ENCODE results near the gene CCDC146. TPM values are rescaled to one million over a fixed set of nuclear protein-coding genes. Genes with fewer than 3 reads are reported as not detected.

Gene CCDC146
- total RNA-seq, 1 experiment from 2014 or later: 0.70 TPM

DNA sequence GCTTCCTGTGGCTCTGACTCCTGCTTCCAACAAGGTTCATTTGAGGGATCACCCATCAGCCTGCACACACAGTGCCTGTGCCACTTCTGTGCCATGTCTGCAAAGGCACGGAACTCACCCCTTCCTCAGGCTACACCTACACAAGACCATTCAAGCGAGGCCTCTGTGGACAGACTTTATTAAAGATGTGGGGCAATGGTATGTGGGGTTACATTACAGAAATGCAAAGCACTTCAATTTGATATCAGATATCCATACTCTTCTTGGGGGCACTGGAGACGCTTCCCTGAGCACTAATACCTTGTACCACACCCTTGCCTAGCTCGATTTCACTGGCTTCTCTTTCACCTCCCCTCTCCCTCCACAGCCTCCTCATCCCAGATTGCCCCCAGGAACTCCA, 161.6 kb downstream of the CCDC146 start:
- DNase-seq (ENCODE audit: low spot score): no peak

DNA sequence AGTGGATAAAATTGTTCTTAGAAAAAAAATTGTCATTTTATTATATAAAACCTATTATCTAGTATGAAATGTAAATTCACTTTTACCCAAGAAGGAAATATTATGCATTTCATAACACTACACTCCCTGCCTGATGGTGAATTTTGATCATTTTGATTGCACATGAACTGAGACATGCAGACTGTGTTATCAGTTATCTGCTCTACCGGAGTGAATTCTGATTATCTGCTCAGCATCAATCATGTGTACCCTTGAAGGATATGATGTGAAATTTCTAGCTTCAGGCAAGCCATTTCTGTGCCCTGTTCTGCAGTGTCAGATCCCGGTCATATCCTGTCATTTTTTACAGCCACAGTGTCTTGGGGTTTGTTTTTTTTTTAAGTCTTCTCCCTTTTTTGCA, 162.2 kb downstream of the CCDC146 start:
- DNase-seq (ENCODE audit: low spot score): no peak

DNA sequence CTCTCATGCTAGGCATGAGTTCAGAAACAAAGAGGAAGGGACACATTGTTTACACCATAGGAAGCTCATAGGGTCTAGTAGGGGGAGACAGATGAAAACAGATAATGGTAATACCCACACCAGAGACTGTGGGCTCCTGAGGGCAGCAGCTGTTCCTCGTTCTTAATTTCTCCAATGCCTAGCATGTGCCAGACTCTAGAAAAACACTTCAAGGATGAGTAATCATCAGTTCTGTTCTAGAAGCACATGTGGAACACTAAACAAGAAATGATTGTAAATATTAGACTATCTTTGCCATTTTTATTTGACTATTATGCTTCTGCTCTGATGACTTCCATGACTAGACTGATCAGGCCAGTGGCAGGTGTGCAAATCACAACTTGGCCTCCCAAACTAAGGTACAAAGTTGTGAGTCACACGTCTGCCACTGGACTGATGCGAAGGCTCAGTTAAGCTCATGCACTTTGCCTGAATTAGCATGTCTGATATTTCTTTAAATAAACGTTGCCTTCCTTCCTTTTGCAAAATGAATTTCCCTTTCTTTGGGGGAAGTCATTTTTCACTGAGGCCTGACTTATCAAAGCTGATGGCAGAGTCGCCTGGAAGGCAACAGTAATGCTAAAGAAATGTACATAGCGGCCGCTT, 166.4 kb downstream of the CCDC146 start:
- no peak for DNase-seq (ENCODE audit: low spot score)

DNA sequence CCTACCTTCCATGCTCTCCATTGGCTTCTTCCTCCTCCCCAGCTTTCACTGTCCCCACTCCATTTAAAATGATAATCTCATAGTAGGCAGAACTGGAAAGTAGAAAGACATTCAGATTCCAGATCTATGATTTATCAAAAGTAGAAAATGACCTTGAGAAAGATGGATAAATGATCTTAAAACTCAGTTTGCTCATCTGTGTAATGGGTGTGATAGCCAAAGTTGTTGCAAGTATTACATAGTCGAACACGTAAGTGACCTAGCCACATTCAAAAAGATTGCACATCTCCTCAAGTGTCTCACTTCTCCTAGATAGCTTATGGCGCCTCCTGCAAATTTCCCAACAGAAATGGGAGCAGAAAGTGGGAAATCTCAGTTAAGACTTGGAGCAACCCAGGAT, 167.0 kb downstream of the CCDC146 start:
- DNase-seq (ENCODE audit: low spot score): no peak

DNA sequence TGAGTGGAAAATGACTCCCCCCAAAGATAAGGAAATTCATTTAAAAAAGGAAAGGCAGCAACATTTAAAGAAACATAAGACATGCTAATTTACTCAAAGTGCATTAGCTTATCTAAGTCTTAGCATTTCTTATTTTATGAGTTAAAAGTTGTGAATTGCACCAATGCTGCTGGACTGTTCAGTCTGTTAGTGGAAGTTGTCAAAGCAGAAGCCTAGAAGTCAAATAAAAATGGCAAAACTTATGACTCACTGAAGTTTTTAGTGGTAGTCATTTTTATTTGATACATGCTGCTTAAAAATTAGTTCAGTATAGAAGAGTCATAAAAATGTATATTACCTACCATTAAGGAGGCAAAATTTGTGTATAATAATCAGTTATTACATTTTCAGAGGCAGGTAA, 168.0 kb downstream of the CCDC146 start:
- no peak for DNase-seq (ENCODE audit: low spot score)

DNA sequence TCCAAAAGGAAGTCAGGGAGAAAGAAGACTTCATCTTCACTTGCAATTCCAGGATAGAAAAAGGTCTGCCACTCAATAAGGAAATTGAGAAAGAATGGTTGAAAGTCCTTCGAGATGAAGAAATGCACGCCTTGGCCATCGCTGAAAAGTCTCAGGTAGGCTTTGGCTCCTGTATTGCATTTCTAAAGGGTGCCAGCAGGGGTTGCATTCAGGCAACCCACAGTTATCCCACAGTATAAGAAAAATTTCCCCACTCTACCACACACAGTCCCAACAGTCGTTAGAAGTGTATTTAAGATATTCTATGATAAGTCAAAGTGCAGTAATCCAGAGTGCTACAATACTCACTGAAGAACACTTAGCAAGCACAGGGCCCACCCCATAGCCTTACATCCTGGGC, 170.6 kb downstream of the CCDC146 start:
- DNase-seq (ENCODE audit: low spot score): no peak

DNA sequence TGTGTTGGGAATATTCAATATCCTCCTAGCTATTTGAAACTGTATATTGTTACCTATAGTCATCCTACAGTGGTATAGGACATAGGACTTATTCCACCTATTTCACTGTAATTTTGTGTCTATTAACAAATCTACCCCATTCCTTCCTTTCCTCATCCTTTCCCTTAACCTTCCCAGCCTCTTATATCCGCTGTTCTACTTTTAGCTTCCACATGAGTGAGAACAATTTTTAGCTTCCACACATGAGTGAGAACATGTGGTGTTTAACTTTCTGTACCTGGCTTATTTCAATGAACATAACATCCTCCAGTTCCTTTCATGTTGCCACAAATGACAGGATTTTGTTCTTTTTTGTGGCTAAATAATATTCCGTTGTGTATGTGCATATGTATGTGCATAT, 173.1 kb downstream of the CCDC146 start:
- DNase-seq (ENCODE audit: low spot score): no peak

DNA sequence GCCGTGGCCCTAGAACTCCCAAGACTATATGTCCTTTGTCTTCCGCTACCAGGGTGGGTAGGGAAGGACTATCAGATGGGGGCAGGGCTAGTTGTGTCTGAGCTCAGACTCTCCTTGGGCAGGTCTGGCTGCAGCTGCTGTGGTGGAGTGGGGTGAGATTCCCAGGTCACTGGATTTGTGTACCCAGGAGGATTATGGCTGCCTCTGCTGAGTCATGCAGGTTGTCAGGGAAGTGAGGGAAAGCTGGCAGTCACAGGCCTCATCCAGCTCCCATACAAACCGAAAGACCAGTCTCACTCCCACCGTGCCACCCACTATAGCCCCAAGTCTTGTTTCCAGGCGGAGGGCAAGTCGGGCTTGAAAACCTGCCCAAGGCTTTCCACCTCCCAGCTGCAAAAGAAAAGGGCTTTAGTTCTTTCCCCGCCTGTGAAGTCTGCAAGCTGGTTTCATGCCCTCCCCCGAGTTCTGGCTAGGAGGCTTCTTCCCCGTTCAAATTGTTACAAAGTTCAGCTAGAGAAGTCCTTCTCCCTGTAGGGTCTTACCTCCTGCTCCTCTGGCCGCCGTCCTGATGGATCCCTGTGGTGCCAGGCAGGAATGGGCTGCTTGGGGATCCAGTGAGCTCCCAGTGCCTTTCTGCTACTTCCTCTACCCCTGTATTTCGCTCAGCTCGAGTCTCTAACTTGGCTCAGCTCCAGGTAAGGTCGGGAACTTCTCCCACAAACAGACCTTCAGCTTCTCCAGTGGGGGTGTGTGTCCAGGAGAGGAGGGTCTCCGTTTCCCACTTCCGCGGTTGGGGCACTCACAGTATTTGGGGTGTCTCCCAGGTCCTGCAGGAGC, 184.0 kb downstream of the CCDC146 start:
- DNase-seq (ENCODE audit: low spot score): no peak

DNA sequence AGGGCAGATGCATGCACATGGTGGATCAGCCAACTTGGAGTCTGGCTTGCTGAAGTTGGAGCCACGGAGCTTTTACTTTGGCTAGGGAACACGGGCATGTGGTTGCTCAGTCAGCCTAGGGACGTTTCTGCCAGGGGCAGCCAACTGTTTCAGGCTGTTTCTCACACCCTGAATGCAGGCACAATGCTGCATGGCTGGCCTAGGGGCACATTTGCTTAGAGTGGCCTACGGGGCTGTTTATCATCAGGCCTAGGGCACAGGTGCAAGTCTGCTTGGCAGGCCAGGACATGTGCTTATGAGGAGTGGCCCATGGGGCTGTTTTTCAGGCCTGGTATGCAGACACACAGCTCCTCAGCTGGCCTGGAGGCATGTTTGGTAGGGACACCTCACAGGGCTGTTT, 186.4 kb downstream of the CCDC146 start:
- DNase-seq (ENCODE audit: low spot score): no peak

DNA sequence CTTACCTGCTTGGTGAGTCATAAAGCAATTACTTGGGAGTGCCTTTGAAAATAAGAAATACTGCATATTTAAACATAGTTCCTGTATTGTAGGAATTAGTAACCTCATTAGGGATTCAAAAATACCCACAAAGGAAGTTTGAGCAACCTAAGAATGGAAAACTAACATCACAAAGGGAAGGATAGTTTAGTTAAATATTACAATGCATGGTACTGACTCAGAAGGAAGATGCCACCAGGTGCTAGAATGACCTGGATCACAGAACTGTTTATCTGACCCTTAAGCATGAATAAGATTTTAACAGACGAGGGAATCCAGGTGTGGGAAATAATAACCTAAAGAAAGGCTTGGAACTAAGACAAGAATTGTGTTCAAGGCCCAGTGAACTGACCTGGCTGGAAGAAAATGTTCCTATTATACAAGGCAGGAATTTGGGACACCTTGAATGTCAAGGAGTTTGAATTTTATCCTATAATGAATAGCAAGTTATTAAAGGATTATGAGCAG, 187.4 kb downstream of the CCDC146 start:
- DNase-seq (ENCODE audit: low spot score): no peak

DNA sequence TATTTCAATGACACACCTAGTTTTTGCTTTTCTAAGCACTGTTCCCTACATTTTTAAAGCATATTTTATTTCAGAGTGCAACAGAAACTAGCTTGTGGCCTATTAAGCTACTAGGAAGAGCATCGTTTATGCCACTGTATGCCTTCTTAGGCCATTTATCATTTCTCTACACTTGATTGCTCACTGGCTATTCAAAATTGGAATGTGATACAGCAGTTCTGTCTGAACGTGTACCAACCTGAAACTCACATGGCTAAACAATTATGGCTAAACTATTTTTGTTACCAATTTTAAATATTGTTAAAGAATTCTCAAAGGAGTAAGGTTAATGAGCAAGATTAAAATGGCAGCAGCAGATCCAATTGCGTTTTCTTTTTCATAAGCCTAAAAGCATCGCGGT, 188.6 kb downstream of the CCDC146 start:
- DNase-seq (ENCODE audit: low spot score): no peak

DNA sequence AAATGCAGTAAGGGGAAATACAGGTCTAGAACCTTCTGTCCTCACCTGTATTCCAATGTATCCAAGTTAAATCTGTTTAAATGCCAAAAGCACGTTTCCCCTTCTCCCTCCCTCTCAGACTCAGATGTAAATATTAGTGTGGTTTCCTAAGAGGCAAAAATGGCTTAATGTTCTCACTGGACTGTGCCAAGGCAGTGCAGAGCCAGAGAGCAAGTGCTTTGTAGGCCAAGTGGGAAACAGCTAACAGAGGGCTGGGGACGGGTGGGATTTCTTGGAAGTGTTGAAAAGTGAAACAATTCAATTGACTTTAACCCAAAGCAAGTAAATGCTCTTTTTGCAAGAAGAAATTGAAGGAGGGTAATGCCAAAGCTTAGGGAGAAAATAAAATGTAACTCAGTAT, 190.7 kb downstream of the CCDC146 start:
- no peak for DNase-seq (ENCODE audit: low spot score)

DNA sequence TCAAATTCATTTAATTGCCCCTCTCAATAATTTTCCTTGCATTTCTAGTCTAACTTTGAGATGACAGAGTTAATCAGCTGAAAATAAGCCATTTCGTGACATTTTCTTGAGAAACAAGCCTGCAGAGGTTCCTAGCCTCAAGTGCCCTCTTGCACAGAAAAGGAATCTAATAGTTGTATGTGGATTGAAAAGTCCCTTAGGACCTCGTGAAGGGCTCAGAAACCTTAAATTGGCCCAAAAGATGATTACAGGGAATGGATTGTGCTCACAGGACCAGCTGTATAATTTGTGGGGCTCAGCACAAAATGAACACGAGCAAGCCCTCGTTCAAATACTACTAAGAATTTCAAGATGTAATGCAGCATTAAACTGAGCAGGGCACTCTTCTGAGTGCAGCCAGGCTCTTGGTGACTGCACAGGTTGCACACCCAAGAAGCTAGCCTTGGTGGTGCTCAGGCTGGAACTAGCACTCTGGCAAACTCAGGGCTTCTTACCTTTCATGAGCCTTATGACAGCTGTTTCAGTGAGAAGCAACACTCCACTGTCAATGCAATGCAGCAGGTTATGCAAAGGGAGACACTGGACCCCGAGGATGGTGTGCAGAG, 191.6 kb downstream of the CCDC146 start:
- DNase-seq (ENCODE audit: low spot score): no peak

DNA sequence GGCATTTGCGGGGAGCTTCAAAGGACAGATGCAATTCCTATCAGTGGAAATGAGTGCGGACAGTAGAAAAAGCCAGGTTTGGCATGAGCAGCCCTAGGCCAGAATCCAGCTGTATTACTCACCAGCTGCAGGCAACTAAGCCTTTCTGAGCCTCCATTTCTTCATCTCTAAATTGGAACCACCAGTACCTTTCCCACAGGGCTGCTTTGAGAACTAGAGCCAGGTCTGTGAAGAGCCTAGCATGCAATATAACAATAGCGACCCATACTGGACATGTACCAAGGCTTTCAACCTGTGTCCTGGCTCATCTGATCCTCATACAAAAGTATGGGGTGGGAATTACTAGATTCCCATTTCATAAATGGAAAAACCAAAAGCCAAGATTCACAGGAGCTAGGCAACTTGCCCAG, 192.8 kb downstream of the CCDC146 start:
- DNase-seq (ENCODE audit: low spot score): no peak

DNA sequence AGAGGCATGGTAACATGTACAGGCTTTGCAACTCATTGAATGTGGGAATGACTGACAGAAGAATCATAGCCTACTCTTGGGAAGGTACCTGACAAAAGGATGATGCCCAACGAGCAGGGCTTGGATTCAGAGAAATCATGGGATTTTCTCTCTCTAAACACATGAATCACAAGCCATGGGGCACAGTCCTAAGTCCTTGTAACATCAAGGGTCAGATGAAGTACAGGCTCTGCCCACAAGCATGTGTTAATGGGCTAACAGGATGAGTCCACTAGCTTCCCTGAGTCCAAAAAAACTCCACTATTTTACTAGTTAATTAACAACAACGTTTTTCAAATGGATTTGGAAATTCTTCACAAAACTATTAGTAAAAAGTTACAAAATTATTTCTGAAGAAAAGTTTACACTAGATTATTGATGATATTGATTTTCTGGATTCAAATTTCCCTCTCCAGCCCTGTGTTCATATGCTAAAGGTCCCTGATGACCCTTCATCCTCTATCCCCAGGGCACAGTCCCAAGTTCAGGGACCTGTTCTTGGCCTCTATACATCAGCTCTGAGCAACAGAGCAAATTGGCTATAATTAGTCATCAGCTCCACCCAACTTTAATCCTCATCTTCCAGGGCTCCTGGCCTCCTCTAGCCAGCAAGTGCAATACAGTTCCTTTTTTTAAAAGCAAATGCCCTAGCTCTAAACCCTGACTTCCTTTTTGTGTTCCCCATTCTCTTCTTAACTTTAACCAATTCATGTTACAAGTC, 194.0 kb downstream of the CCDC146 start:
- no peak for DNase-seq (ENCODE audit: low spot score)

DNA sequence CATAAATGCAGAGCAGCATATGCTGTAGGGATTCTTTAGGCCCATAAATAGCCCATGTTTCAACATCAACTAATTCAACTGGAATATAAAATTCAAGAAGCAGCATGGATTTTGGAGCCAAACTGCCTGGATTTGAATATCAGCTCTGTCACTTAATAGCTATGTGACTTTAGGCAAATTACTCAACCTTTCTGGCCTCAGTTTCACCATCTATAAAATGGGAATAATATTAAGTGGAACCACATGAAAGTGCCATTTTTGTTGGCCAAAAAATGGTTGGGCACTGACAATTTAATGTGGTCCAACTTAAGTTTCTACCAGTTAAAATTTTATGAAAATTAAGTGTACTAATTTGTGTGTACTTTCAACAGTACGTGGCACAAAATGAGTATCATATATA, 195.6 kb downstream of the CCDC146 start:
- DNase-seq (ENCODE audit: low spot score): no peak

DNA sequence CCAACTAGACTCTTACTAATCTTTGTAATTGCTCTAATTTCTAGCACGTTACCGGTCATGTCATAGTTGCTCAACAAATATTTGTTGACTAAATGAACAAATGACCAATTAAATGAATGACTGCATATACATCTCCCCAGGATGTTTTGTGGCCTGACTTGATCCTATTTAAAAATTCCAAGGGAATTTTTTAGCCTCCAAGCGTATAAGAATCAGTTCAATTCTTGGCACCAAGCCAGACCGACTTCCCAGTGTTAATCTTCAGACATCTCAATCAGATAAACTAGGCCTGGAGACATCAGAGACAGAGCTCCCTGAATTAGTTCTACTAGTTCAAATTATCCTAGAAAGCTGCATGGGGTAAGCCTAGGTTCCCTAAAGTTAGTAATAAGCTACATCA, 197.7 kb downstream of the CCDC146 start:
- DNase-seq (ENCODE audit: low spot score): no peak

DNA sequence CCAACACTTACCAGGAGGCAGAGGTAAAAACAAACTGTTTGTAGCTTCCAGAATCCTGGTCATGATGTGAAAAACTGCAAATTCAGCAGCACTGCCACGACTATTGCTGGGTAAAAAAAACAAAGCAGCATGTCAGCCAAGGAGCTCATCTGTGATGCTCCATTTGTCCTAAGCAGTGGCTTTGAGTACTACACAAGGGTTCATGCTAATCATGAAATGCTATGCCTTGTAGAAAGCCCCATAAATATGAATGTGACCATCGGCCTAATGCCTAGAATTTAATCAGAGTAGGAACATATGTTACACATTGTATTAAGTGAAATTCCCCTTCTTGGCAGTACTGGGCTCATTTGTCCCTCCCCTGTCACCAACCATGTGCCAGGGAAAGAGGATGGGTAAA, 198.3 kb downstream of the CCDC146 start:
- no peak for DNase-seq (ENCODE audit: low spot score)

DNA sequence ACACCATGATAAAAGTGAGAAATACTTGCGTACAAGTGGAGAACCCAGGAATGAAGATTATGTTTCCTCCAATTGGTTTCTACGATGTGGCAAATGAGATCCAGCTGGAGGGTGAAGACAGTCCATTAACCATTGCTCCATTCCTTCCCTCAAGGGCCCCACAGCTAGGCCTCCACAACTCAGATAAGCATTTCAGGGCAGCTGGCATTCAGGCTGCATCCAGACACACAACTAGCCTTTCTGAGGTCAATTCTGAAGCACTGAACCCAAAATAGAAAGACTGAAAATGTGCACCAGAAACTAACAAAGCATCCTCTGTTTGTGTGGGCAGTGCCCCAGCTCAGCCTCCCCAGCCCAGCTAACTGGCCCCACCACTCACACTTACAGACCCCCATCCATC, 198.9 kb downstream of the CCDC146 start:
- DNase-seq (ENCODE audit: low spot score): no peak

DNA sequence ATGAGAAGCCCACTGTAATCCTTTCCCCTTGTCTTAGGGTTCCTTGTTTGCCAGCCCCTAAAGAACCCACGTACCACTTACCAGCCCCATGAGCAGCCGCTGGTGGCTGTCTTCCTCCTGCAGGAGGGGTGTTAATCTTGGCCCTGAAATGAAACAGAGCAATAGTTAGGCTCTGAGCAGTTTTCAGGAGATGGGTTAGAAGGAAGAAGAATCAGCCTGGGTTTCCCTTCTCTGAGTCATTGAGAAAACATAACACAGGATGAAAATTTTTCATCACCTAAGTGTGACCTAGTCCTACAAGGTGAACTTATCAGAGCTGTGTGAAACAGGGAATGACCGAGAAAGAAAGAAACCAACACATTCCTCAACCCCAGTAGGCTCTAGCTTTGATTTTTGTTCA, 203.7 kb downstream of the CCDC146 start:
- no peak for DNase-seq (ENCODE audit: low spot score)

DNA sequence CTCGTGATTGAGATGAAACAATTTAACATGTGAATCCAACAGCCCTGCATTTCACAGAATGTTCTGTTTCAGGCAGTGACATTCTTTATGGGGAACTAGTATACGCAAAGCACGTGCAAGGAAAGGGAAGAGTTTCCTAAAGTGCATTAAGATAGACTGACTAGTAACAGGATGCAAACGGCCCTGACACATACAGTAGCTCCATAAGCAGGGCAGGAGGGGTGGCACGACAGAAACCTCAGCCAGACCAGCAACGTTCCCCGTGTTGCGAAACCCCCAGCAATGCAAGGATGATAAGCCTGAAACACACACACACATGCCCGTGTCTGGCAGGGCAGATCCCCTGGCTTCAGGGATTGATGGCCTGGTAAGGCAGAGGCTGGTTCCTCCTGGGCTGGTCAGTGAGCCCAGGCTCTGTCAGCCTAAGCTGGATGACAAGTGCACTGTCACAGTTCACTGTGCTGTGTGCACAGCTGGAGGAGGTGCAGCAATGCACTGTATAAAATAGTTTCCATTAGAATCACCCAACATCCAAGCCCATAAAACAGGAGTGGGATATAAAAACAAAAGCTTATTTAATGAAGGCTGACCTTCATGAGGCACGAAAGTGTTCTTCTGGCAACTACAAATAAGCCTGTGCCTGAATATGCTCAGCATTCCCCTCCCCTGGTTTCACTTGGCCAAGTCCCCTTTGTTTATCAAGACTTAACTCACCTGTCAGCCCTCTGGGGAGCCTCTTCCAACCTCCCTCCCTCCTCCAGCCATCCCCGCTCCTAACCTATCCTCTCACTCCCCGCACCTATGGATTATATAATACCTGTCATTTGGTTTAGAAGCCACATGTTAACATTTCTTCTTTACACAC, 204.9 kb downstream of the CCDC146 start:
- peak; percentile 77 for DNase-seq (ENCODE audit: low spot score)

Measured in H4 (cell line).